Dermis blood vessel endothelial cell (primary cell): ENCODE data around the gene CCNL2. TPM values are rescaled to one million over a fixed set of nuclear protein-coding genes. Genes with fewer than 3 reads are reported as not detected.

Experiments
- DNase-seq: peaks from one replicate; pipeline ENCODE4 v3.0.0; 2010
- total RNA-seq: library from RNA; depleted of rRNA; stranded (reverse); fragments of >200 nt; gene quantifications from 2 replicates; pipeline ENCODE4 v1.2.3, GENCODE V29; 2014

The CCNL2 gene
- total RNA-seq, 1 donor from 2014 or later = 183 TPM

DNA sequence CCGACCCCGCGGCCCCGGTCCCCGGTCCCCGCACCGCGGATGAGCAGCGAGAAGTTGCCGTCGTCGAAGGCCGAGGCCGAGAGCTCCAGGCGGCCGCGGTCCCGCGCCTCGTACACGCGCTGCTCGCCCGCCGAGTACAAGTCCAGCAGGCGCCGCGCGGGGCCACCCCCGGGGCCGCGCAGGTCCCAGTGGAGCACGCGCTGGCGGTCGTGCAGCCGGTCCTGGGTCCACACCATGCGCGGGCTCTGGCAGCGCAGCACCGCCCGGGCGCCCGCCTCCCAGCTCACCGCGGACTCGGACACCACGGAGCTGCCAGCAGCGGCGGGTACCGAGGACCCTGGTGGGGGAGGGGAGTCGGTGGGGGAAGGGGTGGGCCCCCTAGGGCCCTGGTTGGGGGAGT is 43.7 kb downstream of the CCNL2 start:
- peak; percentile 32 for DNase-seq

DNA sequence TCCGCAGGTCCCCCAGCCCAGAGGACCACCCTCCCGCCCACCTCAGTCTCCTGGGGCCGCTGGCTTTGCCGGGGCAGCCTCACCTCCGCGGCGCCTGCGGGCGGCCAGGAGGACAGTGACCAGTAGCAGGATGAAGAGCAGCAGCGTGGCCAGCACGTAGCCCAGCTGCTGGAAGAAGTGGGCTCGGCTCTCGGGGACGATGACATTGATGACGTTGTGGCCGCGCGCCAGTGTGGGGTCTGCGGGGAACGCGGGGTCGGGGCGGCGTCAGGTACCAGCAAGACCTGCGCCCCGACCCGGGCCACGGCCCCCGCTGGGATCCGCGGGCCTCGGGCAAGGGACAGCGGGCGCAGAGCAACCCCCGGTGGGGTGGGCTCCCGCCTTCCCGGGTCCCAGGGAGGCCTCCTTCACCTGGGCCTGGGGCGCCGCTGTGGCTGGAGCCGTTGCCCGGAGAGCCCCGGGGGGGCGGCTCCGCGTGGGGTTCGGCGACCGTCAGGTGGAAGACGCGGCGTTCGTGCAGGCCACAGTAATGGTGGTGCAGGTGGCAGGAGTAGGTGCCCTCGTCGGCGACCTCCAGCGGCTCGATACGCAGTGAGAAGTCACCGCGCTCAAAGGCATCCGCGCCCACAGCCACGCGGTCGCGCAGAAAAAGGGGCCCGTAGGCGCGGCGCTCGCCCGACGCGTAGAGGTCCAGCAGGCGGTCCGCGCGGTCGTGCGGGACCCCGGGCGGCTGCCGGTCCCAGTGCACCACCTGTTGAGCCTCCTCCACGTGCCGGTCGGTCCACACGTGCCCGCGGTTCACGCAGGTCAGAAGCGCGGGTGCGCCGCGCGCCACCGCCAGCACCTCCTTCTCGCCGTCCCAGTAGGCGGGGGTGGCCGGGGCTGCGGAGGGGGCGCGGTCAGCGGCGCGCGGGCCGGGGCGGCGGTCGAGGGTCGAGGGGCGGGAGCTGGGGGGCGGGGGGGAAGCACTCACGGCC is 44.6 kb downstream of the CCNL2 start:
- no peak for DNase-seq

GRCh38 chr1:1353389-1354151 is 45.6 kb downstream of the CCNL2 start:
- DNase-seq = no peak

DNA sequence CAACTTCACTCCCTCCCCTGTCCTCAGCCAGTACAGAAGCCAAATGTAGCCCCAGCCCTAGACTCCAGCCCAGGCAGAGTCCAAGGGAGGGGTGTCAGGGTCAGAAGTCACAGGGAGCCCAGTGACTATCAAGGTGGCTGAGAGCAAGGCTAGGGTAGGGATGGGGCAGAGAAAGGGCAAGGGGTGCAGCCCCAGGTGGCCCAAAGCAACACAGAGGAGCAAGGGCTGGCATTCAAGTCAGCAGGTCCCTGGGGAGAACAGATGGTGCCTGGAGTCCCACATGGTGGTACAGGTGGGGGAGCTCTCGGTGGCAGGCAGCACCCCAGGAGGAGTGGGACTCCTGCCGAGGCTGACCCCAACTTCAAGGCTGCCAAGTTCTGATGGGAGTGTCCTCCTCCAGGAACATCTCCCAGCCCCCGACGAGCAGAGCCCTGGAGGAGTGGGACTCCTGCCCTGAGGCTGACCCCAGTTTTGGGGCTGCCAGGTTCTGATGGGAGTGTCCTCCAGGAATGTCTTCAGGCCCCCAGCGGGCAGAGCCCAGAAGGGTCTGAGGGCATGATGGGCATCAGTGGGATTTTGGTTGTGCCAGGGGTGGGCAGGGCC is 46.2 kb downstream of the CCNL2 start:
- DNase-seq = no peak

- no peak for DNase-seq
Observed at GRCh38 chr1:1351511-1352427, 47.4 kb downstream of the CCNL2 start.

DNA sequence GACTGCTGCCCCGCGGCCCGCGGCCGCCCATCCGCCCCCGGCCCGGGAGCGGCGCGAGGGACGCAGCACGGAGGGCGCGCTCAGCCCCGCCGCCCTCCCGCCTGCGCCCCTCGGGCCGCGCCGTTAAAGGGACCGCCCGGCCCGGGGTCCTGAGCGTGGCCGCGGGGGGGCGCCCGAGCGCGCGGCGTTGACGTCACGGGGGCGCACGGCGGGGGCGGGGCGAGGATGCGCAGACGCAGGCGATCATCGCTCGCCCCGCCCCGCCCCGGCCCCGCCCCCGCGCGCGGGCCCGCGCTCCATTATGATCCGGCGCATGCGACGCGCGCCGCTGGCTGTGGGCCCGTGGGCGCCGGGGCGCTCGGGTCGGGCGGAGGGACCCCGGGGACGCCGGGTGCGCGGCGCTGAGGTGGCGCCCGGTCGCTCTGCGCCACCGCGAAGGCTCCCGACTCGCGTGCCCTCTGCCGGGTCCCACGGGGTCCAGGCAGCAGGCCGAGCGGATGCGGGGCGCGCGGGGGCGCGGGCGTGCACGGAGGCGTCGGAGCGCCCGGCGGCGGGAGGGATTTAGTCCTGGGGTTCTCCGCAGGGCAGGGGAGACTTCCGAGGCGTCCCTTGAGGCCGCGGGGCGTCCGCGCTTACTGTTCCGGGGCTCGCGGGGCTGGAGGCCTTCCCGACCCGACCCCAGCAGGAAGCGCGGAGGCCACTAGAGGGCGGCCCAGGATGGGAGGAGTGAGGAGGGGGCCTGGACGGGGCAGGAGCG is 49.7 kb downstream of the CCNL2 start, which contains the start of gene DVL1:
Gene DVL1, minus strand, starts transcription at position 163 of the 757 bp plus-strand sequence. CDS start 353 bp downstream, outside the sequence.
- DNase-seq = peak; percentile 73

DNA sequence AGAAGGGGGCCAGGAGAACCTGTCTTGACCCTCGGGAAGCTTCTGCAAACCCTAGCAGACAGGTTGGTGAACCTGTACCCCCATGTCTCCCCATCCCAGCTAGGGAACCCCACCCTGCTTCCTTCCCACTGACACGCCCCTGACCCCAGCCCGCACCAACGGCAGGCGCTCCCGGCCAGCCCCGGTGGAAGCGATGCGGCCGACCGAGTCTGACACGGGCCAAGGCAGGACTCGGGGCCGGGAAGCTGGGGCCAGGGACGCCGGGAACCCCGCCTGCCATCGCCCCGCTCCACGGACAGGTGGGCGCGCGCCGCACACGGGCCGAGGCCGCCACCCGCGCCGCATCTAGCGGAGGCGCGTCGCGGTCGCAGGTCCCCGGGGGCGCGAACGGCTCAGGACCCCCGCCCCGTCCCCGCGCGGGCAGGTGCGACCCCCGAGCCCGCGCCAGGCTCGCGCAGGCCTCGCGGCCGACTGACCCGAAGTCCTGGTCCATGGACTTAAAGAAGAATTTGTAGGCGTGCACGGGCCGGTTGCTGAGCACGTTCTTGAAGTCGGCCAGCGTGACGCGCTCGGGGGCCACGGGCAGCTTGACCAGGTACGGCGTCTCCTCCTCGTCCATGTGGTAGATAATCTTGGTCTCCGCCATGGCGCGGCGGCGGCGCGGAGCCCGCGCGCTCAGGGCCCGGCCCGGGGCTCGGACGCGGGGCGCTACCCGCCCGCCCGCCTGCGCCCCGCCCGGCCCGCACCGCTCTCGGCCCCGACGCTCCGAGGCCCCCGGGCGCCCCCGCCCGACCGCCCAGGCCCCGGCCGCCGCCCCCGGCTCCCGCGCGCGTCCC is 50.5 kb downstream of the CCNL2 start:
- peak; percentile 65 for DNase-seq

DNA sequence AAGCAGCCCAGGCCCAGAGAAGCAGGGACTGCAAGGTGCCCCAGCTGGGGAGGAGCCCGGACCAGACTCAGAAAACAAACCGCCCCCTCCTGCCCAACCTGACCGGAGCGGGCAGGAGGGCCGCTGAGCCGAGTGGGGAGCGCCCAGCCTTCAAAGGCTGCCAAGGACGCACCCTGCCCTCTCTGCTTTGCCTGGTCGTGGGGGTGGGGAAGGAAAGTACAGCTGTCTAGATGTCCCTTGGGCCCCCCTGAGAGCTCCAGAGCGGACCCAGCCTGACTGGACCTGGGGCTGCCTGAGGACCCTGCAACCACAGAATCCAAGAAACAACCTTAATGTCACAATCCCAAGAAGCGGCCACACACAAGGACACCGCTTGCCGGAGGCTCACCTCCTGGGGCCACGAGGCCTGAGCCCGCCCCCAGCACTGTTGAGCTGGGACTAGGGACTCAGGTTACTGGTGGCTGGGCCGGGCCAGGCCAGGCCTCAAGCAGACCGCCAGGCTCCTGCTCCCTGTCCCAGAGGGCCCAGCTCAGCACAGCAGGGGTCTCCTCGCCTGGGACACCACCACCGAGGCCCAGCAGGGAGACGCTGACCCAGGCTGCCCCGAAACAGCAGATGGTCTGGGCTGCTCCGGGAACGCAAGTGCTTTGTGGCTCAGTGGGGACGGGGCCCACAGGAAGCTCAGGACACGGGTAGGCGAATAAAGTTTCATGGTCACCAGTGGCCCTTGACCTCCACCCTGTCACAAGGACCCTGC is 51.3 kb downstream of the CCNL2 start:
- no peak for DNase-seq

DNA sequence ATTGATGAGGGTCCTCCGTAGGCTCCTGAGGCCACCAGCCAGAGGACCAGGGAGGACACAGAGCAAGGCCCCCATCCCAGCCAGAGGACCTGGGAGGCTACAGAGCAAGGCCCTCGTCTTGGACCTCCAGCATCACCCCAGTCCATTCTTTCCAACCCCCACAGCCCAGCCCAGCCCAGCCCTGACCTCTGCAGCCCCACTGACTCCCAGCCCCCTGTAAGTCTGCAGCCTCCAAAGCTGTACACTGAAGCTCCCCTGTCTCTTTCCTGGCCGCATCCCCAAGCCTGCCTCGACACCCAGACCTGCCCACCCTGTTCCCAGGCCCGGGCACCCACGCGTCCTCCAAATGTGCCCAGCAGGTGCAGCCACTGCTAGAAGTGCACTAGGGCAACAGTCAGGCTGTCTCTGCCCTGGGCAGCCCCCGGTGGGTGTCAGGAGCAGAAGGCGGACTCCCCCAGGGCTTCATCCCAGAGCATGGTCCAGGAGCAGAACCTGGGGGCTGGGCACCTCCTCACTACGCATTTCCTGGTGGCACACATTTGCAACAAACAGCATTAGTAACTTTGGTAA is 52.0 kb downstream of the CCNL2 start:
- no peak for DNase-seq

- no peak for DNase-seq
Observed at GRCh38 chr1:1346501-1346890, 52.6 kb downstream of the CCNL2 start.

GRCh38 chr1:1345860-1346500 is 53.2 kb downstream of the CCNL2 start:
- DNase-seq = no peak

DNA sequence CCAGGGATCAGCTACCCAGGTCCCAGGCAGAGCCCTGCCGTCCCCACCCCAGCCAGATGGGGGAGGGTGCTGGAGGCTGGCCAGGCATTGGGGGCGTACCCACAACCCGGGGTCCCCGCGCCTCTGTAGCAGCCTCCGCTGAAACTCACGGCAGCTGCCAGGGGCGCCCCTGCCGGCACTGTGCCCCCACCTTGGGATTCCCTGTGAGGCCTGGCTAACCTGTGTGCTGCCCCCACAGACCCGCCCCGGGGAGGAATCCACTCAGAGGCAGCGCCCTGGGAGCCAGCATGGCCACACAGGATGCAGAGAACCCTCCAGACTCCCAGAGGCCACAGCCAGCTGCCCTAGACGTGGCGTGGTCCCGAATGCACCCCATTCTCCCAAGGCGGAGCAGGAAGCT is 53.8 kb downstream of the CCNL2 start:
- no peak for DNase-seq

DNA sequence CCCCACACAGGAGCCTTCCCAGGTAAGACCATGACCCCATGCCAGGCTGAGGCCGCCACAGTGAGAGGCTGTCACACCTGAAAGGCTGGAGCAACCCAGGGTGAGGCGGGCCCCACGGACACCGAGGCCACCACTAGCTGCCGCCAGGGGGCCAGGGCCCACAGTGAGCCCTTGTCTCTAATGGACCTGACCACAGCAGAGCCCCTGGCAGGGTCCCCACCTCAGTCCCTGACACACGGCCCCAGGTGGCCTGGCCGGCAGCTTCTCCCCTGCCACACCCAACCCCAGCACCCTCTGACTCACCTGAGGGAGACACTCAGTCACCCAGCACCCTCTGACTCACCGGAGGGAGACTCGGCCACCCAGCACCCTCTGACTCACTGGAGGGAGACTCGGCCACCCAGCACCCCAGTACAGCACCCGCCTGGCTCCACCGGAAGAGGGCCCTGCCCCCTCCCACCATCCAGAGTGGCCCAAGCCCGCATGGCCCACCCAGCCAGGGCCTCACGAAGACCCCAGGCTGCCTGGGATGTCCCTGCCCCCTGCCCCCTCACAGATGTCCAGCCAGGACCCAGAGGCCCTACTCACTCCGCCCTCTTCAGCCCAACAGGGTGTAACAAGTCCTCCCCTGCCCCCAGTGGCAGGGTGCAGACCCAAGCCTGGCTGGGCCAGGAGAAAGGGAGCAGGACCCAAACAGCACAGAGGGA is 54.3 kb downstream of the CCNL2 start:
- DNase-seq = peak; percentile 45

GRCh38 chr1:1343811-1344421 is 55.2 kb downstream of the CCNL2 start:
- DNase-seq = no peak

- DNase-seq = no peak
Observed at GRCh38 chr1:1342584-1343115, 56.5 kb downstream of the CCNL2 start.

GRCh38 chr1:1342061-1342562 is 57.0 kb downstream of the CCNL2 start:
- DNase-seq = no peak

GRCh38 chr1:1341549-1342021 is 57.5 kb downstream of the CCNL2 start:
- no peak for DNase-seq
